HS-27A (cell line): ENCODE measurements around the gene TTF1.
A peak's percentile ranks its signal among the peaks of the same experiment; 100 is the strongest.

Source experiments
- DNase-seq: peaks from one replicate; pipeline ENCODE4 v3.0.0-alpha.2; 2012; ENCODE audit warnings: low read depth, missing footprints

Gene TTF1, protein sequence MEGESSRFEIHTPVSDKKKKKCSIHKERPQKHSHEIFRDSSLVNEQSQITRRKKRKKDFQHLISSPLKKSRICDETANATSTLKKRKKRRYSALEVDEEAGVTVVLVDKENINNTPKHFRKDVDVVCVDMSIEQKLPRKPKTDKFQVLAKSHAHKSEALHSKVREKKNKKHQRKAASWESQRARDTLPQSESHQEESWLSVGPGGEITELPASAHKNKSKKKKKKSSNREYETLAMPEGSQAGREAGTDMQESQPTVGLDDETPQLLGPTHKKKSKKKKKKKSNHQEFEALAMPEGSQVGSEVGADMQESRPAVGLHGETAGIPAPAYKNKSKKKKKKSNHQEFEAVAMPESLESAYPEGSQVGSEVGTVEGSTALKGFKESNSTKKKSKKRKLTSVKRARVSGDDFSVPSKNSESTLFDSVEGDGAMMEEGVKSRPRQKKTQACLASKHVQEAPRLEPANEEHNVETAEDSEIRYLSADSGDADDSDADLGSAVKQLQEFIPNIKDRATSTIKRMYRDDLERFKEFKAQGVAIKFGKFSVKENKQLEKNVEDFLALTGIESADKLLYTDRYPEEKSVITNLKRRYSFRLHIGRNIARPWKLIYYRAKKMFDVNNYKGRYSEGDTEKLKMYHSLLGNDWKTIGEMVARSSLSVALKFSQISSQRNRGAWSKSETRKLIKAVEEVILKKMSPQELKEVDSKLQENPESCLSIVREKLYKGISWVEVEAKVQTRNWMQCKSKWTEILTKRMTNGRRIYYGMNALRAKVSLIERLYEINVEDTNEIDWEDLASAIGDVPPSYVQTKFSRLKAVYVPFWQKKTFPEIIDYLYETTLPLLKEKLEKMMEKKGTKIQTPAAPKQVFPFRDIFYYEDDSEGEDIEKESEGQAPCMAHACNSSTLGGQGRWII

DNA sequence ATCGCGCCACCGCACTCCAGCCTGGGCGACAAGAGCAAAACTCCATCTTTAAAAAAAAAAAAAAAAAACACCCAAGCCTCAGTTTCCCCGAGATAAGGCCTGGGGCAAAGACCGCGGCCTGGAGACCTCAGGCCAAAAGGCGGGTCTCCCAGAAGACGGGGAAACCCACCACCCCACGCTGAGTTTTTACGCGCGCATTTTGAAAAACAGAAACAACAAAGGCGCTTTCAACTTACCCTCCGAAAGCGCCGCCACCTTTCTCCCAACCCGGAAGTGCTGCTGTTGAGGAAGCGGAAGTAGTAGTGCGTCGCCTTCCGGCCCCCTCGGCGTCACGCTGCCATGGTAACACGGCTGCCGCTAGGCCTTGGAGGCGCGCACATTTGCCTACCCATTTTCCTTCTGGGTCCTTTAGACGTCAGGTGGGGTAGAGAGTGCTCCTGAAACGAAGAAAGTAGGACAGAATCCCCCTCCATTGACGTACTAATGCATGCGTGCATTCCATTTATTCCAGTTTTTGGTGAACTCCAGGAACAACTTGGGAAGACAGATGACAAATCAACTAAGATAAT, at the start of gene TTF1:
Gene TTF1 (minus strand): TSS at position 287 of the 569 bp plus-strand sequence. CDS start 4,019 bp downstream, outside the sequence.
- DNase-seq = peak; percentile 61

DNA sequence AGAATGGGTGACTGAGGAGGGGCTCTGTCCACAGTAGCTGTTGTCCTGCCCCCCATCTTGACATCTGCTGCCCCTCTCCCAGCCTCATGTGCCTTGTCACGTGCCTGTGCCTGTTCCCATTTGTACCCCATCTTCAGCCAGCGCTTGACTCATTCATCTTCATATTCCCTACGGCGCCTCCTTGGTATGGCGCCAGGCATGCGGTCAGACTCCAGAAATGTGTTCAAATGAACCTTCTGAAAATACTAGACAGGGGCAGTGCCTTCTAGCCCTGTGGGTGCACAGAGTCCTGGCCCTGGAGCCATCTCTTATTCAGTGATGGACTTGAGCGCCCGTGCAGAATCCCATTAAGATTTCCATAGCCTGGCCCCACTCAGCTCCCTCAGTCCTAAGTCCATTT, 49.6 kb upstream of the TTF1 start:
- DNase-seq = no peak

GRCh38 chr9:132451276-132451675, 44.6 kb upstream of the TTF1 start:
- no peak for DNase-seq

DNA sequence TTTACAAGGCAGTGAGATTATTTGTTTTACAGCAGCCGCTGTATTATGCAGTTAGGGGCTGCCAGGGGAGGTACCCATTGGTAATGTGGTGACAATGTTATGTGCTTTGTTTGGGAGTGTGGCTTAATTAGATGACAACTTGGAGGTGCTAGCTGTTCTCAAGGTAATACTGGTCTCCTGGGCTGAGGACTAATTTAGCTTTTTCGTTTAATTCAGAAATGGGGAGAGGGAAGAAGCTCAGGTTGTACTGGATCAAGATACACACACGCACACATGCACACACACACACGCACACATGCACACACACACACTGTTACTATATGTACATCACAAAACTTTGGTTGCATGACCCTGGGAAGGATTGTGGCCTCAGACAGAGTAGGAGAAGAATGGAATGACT, 41.3 kb upstream of the TTF1 start:
- no peak for DNase-seq

GRCh38 chr9:132447346-132447745, 40.7 kb upstream of the TTF1 start:
- DNase-seq = no peak

- no peak for DNase-seq
Observed at GRCh38 chr9:132446887-132447286, 40.2 kb upstream of the TTF1 start.

- DNase-seq = no peak
Observed at GRCh38 chr9:132443951-132444607, 37.4 kb upstream of the TTF1 start.

DNA sequence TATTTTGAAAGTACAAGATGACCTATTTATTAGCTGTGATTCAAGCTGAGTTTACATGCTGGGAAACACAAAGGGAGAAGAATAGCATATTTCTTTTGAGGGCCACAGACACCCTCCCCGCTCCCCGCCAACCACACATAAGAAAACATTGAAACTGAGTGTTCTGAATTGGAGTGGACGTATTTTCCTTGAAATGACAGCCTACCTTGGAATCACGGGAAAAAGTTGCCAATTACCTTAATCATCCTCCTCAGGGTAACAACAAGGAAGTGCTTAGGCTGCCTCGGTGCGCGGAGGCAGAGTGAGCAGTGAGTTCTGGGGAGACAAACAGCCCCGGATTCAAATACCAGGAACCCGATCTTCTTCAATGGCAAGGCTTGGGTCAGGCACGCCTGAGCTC, 34.8 kb upstream of the TTF1 start:
- no peak for DNase-seq

GRCh38 chr9:132440735-132441134, 34.1 kb upstream of the TTF1 start:
- DNase-seq = no peak

- no peak for DNase-seq
Observed at GRCh38 chr9:132439153-132439552, 32.5 kb upstream of the TTF1 start.

DNA sequence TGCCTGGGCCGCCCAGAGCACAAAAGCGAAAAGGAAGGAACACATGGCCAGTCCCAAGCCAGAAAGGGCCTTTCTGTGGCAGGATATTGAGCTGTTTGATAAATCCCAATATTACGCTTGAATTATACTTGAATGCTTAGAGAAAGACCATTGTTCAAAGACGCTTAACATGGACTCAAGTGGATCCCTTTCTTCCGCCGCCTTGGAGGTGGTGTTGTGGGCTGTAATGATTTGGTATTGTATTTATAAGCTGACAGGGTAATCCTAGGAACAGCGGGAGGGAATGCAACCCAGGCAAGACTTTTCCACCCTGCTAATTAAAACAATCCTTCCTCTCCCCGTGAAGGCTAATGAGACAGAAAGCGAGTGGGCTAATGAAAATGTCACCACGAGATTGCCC, 28.2 kb upstream of the TTF1 start:
- DNase-seq = no peak

GRCh38 chr9:132430998-132431397, 24.4 kb upstream of the TTF1 start:
- DNase-seq = no peak

GRCh38 chr9:132426639-132427414, 20.2 kb upstream of the TTF1 start:
- DNase-seq = no peak

GRCh38 chr9:132425675-132426062, 19.0 kb upstream of the TTF1 start:
- DNase-seq = no peak

DNA sequence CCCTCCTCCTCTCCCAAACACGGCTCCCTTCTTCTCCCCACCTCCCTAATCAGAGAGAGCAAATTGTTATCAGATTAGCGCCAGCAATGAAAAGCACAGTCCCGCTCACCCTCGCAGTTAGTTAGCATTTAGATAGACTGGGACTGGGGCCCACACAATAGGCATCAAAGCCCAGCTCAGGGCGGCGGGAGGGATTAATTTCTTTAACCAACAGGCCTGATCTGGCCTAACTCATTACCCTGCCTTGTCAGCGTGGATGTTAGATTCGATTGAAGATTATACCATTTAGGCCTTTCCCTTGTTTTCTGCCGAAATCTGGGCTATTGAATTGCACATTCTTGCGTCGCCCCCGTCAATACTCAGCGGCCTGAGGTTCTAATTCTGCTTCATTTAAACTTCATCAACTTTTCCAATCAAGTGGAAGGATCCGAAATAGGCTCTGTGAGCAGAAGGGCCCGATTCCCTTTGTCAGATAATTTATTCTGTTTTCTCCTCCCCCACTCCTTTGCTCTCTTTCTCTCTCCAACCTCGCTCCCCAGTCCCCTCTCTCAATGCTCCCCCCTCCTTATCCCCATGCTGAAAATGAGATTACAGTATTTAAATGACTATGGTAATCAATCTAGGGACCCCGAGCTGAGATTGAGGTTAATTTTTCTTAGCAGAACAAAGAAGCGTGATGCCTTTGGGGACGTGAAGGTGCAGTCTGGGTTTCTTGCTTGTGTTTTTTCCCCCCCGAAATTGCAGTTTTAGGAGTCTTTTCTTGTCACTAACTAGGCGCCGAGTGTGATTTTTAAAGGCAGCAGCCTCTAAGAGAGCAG, 18.4 kb upstream of the TTF1 start:
- no peak for DNase-seq

DNA sequence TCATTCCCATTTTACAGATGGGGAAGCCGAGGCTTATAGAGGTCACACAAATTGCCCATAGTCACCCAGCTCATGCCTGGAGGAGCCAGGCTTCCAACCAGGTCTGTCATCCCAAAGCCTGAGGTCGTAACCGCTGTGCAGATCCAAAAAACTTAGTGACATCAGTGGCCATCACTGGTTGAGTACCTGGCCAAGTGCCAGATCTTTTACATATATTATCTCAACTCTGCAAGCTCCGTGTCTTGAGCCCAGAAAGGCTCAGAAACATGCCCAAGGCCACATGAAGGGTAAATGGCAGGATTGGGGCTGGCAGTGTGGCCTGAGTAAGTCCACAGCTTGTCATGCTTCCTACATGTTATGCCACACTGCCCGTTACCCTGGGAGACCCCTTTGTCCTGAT, 16.9 kb upstream of the TTF1 start:
- DNase-seq = no peak

GRCh38 chr9:132422574-132422973, 15.9 kb upstream of the TTF1 start:
- no peak for DNase-seq

- DNase-seq = no peak
Observed at GRCh38 chr9:132418726-132419363, 12.2 kb upstream of the TTF1 start.

GRCh38 chr9:132415181-132415580, 8.5 kb upstream of the TTF1 start:
- no peak for DNase-seq

GRCh38 chr9:132414731-132415130, 8.1 kb upstream of the TTF1 start:
- no peak for DNase-seq
